Suprapubic skin (tissue), 4 donors: ENCODE data around the gene TLCD2.

Experiments
- CTCF ChIP-seq, 2 donors: fragments of 200-600 bp in 1 of 2; fragments of 450-650 bp in 1 of 2; sonication (generic) in 1 of 2; IDR thresholded peaks; one replicate each; pipeline ENCODE4 v1.5.1; 2016 to 2019; ENCODE audit warnings: antibody characterized with exemption in 2 of 2, mild to moderate bottlenecking in 1 of 2, moderate library complexity in 1 of 2
- POLR2A ChIP-seq, 2 donors: fragments of 450-650 bp; IDR thresholded peaks; one replicate each; pipeline ENCODE4 v1.6.1; 2017; ENCODE audit warnings: antibody characterized with exemption in 2 of 2, mild to moderate bottlenecking in 2 of 2, moderate library complexity in 2 of 2
- POLR2AphosphoS5 ChIP-seq, 3 donors: sonication (generic); formaldehyde crosslinking; IDR thresholded peaks; one replicate each; pipeline ENCODE4 v1.6.1; 2017; ENCODE audit warnings: antibody characterized with exemption in 3 of 3

- no peak for TF ChIP-seq CTCF (IDR thresholded peaks at IDR 0.05)
- TF ChIP-seq POLR2A (IDR thresholded peaks at IDR 0.05), result no peak
- no peak for TF ChIP-seq POLR2AphosphoS5 (IDR thresholded peaks at IDR 0.05)
Observed at GRCh38 chr17:1710807-1711553, 803 bp upstream of the TLCD2 start.
